Breast epithelium (tissue), 3 donors: ENCODE measurements around the gene KIN.

Experiments used
- POLR2A ChIP-seq: fragments of 450-650 bp; IDR thresholded peaks from one replicate; pipeline ENCODE4 v1.6.1; 2016; ENCODE audit warnings: antibody characterized with exemption, mild to moderate bottlenecking, moderate library complexity
- TF ChIP-seq, protein P1 (sequence below), 3 donors: fragments of 450-650 bp; IDR thresholded peaks; one replicate each; pipeline ENCODE4 v1.5.1; 2016 to 2017; ENCODE audit warnings: antibody characterized with exemption in 3 of 3, mild to moderate bottlenecking in 3 of 3, moderate library complexity in 3 of 3

- TF ChIP-seq, protein P1, sequence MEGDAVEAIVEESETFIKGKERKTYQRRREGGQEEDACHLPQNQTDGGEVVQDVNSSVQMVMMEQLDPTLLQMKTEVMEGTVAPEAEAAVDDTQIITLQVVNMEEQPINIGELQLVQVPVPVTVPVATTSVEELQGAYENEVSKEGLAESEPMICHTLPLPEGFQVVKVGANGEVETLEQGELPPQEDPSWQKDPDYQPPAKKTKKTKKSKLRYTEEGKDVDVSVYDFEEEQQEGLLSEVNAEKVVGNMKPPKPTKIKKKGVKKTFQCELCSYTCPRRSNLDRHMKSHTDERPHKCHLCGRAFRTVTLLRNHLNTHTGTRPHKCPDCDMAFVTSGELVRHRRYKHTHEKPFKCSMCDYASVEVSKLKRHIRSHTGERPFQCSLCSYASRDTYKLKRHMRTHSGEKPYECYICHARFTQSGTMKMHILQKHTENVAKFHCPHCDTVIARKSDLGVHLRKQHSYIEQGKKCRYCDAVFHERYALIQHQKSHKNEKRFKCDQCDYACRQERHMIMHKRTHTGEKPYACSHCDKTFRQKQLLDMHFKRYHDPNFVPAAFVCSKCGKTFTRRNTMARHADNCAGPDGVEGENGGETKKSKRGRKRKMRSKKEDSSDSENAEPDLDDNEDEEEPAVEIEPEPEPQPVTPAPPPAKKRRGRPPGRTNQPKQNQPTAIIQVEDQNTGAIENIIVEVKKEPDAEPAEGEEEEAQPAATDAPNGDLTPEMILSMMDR (IDR thresholded peaks at IDR 0.05) = no peak
- no peak for TF ChIP-seq POLR2A
Measured at GRCh38 chr10:7804741-7805140, 16.9 kb upstream of the KIN start.
